COLO829 (cell line): ENCODE measurements around the gene SYT5.
"Not testable (repeated sequence)": the region's sequence is repeated elsewhere in the genome, so short reads cannot be mapped to it uniquely, and the experiment has no call there.

ENCODE experiments used
- DNase-seq: peaks from one replicate; pipeline ENCODE4 v3.0.0; 2012; ENCODE audit warnings: low spot score

Gene SYT5

DNA sequence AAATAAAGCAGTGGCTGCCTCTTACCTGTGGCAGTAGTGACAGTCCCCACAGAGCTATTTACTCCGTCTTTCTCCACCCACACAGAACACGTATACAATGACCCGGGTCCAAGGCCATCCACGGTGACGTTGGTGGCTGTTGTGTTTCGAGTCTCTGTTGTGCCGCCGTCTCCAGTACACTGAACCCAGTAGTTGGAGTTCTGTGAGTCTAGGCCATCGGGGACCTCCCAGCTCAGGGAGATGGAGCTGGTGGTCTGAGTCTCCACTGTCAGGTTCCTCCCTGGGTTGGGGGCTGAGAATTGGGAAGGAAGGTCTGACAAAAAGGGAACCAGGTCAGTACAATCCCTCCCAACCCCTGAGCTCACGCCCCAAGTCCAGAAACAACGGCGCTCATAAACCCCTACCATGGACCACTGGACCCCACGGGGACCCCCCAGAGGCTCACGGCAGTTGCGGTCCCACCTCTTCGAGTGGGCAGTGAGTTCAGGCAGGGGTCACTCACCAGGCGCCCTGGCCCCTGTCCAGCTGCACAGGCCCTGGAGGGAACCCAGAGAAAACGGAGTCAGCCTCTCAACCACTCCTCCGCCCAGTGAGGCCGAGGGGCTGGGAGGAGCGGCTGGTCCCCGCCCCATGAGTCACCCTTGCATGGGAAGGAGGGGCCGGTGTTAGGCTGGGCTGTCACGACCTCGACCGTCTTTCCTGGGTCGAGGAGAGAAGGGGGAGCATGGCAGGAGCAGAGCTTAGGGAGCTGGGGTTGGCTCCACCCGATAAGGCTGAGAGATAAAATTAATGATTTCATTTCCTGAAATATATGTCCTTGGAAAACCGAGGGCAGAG is 26.8 kb upstream of the SYT5 start:
- DNase-seq, result peak; percentile 96

DNA sequence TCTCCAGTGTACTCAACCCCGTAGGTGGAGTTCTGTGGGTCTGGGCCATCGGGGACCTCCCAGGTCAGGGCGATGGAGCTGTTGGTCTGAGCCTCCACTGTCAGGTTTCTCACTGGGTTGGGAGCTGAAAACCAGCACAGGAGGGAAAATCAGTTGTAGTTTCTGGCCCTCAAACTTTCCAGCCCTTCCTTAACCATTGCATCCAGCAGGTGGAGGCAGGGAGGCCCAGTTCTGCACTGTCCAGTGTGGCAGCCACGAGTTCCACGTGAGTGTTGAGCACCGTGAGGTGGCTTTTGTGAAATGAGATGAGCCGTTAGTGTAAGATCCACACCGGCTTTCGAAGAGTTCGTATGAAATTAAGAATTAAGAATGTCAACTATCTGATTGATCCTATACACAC is 22.1 kb upstream of the SYT5 start:
- DNase-seq, result not testable (repeated sequence)

DNA sequence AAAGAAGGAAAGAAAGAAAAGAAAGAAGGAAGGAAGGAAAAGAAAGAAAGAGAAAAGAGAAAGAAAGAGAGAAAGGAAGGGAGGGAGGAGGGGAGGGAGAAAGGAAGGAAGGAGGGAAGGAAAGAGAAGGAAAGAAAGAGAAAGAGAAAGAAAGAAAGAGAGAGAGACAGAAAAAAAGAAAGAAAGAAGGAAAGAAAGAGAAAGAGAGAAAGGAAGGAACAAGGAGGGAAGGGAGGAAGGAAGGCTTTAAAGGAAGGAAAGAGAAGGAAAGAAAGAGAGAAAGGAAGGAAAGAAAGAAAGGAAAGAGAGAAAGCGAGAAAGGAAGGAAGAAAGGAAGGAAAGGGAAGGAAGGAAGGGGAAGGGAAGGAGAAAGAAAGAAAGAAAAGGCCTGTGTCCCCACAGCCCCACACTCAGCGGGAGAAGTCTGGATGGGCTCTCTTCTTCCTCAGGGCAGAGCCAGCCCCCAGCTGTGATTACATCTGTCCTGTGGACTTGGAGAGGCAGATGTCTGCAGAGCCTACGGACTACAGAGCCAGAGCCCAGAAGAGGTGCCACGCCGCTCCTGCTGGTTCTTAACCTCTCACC is 19.6 kb upstream of the SYT5 start:
- DNase-seq, result no peak

DNA sequence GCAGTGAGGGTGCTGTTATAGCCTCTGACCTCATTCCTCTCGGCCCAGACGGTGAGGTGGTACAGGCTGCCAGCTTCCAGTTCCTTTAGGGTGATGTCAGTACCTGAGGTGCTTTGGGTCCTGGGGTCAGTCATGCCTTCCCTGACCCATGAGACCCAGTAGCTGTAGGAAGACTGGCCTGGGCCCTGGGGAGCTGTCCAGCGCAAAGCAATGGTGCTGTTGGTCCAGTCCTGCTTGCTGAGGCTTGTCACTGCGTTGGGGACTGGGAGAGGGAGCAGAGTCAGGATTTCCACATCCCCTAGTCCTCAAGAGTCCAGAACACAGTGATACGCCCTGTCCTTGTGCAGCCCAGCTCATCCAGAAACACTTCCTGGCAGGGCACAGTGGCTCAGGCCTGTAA is 18.6 kb upstream of the SYT5 start:
- no peak for DNase-seq

DNA sequence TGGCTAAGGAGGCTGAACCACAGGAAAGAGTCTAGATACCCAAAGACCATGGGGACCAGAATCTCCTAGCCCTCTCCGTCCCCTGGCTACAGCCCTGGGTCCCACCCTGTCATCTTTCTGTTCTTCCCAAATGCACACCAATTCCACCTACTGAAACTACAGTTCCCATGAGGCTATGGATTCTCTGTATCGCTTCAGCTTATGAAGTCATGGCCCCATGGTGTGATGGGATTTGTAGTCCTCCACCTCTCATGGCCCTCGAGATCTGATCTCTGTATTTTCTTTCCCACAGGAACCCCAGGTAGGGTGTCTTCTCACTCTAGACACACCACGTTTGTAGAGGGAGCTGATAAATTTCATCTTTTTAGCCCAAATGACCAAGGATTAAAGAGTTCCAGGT is 17.4 kb upstream of the SYT5 start:
- DNase-seq, result no peak

DNA sequence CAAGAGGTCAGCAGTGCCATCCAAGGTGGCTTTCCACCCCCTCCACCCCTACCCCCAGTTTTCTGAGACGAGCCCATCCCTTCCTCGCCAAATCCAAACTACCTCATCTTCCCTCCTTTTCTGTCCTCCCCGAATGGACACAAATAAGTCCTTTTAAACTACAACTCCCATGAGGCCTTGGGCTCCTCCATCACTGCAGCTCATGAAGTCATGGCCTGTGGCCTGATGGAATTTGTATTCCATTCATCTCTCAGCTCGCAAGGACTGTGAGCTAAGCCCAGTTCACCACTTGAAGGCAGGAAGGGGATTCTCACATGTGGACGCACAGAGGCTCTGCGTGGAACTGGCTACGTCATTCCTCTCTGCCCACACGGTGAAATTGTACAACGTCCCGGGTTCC is 16.7 kb upstream of the SYT5 start:
- no peak for DNase-seq

DNA sequence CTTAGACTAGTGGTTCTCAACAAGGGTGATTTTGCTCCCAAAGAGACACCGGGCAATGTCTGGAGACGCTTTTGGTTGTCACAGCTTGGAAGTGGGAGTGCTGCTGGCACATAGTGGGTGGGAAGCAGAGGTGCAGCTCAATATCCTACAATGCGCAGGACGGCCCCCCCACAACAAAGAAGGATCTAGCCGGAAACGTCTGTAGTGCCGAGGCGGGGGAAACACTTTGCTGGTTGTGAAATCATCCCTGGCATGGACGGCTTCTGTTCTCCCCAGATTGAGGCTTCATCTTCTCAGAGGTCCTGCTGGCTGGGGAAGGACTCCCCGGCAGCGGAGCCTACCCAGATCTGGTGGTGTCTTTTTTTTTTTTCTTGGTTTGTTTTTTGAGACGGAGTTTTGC is 13.4 kb upstream of the SYT5 start:
- no peak for DNase-seq

DNA sequence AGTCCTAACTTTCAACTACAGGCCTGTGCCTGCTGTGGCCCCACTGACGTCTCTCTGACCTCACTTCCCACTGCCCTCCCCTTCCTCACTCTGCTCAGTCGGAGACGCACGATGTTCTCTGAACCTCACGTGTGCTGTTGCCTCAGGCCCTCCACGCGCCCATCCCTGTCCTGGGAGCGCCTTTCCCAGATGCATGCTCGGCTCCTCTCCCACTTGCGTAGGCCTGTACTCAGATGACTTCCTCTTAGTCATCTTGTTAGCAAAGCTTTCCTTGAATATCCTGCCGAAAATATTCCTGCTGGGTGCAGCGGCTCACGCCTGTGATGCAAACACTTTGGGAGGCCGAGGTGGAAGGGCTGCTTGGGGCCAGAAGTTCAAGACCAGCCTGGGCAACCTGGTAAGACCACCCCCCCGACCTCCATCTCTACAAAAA is 9.3 kb upstream of the SYT5 start:
- DNase-seq, result peak; percentile 99

DNA sequence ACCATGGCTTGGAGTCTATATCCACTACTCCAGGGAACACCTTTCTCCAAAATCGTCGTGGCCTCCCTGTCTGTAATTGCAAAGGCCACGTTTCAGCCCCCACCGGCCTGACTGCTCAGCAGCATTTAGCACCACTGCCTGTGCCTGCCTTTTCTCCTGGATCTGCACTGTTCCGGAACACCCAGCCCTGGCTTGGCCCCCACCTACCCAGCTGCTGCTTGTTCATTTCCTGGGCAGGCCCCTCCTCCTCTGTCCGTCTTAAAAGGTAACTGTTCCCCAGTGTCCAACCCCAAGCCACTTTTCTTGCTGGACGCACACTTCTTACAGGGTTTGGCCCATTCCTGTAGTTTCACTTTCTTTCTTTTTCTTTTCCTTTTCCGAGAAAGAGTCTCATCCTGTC is 8.5 kb upstream of the SYT5 start:
- no peak for DNase-seq

DNA sequence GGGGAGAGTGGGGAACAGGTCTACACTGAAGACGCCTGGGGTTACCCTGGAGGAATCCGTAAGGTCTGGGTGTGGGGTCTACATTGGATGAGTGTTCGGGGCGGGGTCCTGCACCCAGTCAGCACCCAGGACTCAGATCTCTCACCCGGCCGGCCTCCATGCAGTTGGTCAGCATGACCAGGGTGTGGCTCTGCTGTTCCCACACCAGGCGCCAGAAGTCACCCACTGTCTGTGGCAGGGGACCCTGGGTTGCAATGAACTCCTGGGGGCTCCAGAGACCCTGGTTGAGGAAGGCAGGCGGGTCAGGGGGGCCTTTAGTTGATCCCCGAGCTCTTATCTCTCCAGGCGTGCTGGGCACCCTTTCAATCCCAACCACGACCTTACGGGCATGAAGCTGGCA is 6.0 kb upstream of the SYT5 start:
- DNase-seq, result no peak

DNA sequence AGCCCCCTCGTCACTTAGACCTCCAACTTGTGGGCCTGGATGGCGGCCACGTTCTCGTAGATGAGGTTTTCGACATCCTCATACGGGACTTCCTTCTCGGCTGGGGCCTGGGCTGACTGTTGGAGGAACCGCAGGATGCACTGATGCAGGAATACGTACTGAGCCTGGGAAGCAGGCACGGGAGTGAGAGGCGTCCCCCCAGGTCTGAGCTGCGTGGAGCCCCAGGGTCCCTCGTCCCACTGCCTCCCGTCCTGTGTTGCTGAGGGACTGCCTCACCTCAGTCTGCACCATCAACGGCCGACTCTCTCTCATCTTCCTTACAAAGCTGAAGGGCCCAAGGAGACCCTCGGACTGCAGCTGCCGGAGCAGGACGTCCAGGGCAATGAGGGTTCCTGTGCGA is 1.7 kb upstream of the SYT5 start:
- DNase-seq, result no peak

DNA sequence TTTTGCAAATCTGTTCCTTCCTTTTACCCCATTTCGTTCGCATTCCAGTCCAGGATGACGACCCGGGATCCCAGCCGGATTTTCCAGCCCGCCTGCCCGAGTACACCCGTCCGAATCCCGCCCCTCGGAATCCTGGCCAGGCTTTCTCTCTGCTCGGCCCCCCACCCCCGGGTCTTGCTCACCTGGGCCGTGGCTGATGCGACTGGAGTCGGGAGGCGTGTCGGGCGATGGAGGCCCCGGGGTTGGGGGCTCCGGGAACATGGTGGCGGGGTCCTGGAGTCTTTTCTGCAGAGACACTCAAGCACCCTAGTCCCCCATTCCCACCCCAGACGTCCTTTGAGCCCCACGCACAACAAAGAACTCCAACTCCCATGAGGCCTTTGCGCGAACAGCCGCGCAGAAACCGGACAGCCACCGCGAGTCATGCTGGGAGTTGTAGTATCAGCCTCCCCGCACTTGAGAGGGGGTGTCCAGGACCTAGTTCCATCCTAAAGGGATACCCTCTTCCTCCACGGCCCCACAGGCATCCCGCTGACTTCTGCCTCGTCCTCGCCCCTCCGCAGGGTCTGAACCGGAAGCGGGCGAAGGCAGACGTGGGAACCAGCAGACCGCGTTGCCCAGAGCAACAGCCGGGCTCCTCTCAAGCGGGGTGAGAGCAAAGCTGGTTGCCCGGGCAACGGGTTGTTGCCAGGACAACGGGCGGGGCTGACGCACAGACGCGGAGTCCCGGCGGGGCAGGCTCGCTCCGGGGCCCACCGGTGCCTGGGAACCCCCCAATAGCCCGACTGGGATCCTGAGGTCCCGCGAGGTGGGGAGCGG is 1.1 kb downstream of the SYT5 start:
- DNase-seq, result peak; percentile 85

DNA sequence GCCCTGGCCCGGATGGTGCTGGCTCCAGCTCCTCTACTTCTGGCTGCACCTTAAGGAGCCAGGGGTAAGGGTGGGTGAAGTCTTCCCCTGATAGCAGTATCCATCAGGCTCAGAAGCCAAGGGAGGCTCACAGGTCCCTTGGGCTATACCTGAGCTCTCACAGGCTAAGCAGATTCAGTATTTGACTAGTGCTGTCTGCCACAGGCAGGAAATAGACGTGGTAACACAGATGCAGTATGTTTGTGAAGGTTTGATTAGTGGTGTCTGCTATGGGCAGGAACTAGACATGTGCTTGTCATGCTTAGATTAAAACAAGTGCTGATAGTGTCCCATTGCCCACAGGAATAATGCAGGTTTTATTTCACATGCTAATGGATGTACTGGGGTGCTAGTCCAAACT is 4.0 kb downstream of the SYT5 start:
- DNase-seq, result no peak

DNA sequence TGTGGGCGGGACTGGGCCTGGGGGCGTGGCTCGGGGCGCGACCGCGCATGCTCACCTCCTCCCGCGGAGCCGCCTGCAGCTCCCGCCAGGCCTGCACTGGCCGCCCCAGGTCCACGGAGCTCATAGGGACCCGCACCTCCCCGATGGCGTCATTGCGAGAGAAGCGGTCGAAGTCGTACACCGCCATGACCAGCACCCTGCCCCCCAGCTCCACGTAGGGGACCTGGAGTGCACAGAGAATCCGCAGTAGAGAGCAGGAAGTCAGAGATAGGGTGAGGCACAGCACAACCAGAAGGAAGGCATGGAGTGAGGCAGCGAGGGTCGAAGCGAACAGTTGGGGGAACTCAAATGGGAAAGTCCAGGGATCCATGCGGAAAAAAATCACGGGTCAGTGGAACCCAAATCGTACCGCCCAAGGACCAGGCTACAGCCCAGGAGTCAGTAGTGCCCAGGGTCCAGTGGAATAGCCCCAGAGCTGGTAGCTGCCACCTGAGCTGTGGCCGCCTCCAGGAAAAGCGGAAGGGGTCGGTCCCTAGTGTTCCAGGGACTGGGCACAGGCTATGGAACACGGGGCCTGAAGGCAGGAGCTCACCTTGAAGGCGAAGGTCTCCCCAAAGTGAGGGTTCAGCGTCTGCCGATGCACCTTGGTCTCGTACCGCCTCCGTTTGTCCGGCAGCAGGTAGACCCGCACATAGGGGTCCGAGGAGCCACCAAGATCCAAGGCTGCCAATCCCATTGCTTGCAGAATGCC is 4.8 kb downstream of the SYT5 start:
- DNase-seq, result no peak

DNA sequence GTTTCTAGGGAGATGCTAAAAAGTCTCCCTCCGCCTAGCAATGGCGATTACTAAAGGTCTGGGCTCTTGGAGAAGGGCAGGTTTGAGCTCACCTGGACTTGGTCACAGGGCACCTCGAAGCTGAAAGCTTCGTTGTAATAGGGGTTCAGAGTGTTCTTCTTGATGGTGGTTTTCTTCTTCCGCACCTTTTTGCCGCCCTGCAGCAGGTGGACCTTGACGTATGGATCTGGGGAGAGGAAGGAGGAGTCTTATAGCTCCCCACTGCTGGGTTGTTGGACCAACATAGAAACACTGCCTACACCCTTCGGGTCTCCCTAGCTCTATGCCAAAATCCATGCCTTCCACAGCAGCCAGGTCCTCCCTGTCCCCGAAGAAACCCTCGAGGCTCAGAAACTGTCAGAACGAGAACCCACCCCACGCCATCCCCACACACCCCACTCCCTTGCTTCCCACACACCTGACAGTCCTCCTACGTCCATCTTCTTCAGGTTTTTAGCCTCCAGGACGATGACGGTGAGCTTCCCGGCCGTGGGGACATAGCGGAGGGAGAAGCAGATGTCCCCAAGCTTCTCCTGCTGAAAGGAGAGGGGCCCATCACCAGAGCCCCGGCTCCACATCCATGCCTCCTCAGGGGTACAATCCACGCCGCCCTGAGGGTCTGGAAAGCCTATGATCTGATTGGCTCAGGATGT is 5.5 kb downstream of the SYT5 start:
- no peak for DNase-seq

DNA sequence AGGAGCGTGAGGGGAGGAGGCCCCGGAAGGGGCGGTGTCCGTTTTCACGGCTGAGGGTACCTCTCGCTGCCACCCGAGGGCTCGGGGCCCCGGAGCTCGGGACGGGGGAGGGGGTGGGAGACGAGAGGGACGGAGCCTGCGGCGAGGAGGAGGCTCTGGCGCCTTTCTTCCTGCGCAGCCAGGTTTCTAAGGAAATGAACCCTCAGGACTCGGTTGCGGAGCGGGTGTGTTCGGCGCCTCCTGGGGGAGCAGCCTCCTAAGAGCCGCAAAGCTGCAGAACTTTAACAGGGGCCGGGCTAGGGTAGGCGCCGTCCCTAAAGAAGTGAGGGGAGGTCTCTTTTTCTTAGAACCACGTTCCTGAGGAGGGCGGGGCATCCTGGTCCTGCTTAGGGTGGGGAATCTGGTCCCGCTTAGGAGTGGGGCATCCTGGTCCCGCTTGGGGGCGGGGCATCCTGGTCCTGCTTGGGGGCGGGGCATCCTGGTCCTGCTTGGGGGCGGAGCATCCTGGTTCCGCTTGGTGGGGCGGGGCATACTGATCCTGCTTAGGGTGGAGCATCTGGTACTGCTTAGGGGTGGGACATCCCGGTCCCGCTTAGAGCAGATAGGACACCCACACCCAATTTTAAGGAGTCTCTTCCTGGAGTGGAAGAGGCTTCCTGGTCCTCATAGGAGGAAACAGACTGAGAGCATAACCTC is 6.2 kb downstream of the SYT5 start:
- peak; percentile 94 for DNase-seq

DNA sequence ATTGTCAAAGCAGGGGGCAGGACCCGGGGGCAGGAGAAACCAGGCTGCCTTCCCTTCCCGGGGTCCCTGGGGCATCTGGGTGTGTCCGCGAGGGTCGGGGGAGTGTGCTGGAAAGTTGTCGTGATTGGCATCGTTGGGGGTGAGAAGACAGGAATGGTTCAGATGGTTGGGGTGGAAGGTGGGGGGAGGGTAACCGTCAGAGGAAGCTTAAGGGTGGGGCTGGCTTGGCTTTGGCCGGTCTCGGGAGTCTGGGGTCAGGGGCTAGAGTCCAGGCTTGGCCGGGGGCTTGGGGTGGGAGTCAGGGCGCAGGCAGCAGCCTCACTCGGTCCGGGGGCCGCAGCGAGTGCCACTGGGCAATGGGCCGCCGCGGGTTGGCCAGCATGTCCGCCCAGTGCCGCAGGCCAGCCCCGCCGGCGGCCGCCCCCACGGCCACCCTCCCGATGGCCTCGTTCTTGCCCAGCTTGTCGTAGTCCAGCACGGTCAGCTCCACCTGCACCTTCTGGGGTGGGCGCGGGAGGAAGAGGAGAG is 6.8 kb downstream of the SYT5 start:
- no peak for DNase-seq

DNA sequence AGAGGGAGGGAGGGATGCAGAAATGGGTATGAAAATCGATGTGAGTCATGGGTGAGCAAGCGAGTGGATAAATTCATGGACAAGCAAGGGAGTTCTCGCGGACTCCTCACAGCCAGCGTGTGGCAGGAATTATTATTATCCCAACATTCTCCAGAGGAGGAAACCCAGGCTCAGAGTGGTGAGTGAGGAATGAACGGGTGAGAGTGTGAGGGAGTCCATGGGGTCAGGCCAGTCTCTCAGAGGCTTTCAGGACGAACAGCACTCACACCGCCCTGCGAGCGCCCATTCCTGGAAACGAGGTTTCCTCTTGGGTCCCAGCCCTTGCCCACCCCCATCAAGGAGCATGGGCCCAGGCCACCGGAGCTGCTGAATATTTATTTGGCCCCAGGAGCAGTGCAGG is 7.3 kb downstream of the SYT5 start:
- DNase-seq, result no peak

DNA sequence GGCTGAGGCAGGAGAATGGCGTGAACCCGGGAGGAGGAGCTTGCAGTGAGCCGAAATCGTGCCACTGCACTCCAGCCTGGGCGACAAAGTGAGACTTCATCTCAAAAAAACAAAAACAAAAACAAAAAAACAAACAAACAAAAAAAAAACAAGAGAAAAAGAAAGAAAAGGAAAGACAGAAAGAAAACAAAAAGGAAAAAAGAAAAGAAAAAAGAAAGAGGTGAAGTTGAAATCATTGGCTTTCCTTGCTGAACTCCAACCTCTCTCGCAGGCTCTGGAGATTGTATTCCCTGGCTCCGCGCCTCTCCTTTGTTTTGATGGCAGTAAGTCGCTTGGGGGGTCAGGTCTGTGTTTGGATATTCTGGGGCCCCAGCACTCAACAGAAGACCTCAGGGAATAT is 7.8 kb downstream of the SYT5 start:
- DNase-seq, result not testable (repeated sequence)

DNA sequence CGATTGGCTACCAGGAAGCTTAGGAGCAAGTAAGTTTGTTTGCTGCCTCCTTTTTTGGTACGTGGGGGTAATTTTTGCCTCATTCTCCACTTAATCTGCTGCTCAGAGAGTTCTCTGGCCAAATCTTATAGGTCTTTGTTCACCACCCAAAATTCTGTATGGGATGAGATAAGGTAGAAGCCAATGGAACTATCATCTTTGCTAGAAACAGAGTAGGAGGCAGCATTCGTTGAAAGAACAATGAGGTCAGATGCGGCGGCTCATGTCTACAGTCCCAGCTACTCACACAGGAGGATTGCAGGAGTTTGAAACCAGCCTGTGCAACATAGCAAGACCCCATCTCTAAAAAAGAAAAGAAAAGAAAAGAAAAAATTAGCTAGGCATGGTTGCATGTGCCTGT is 8.6 kb downstream of the SYT5 start:
- DNase-seq, result no peak

DNA sequence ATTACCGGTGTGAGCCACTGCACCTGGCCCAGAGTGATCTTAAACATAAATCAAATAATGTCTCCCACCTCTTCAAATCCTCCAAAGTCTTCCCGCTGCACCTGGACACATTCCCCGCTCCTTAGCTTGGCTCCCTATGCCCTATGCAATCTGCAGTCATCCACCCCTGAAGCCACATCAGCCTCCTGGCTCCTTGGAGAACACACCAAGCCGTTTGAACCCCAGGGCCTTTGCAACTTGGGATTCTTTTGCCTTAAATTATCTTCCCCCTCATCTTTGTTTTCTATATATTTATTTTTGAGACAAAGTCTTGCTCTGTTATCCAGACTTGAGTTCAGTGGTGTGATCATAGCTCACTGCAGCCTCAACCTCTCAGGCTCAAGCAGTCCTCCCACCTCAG is 11.0 kb downstream of the SYT5 start:
- DNase-seq, result no peak
